22Rv1 (cell line): Measurements from ENCODE around the gene C10orf143.

Source experiments
- CTCF ChIP-seq: fragments of 450-650 bp; IDR thresholded peaks from 2 replicates; pipeline ENCODE4 v1.5.1; 2017; ENCODE audit warnings: mild to moderate bottlenecking
- ZFX ChIP-seq: fragments of 450-650 bp; IDR thresholded peaks from 2 replicates; pipeline ENCODE4 v1.6.1; 2017; ENCODE audit warnings: antibody characterized with exemption, borderline replicate concordance

GRCh38 chr10:130054021-130054420 lies 56.6 kb downstream of the C10orf143 start:
- no peak for TF ChIP-seq CTCF
- no peak for TF ChIP-seq ZFX
